Mucosa of stomach (tissue), 1 donor: ENCODE results near the gene PLEKHA5.
"Not testable (repeated sequence)": the region's sequence is repeated elsewhere in the genome, so short reads cannot be mapped to it uniquely, and the experiment has no call there.

ENCODE experiments used
- H3K27me3 ChIP-seq: one replicate; pipeline ENCODE4 v1.7.0; 2013; ENCODE audit warnings: mild to moderate bottlenecking, low read length; ENCODE audit not compliant: control insufficient read depth, insufficient read depth
- H3K36me3 ChIP-seq: one replicate; pipeline ENCODE4 v1.7.0; 2013; ENCODE audit warnings: low read length; ENCODE audit not compliant: control insufficient read depth, insufficient read depth
- H3K4me1 ChIP-seq: one replicate; pipeline ENCODE4 v1.7.0; 2013; ENCODE audit warnings: mild to moderate bottlenecking, low read length; ENCODE audit not compliant: control insufficient read depth, insufficient read depth
- H3K4me3 ChIP-seq: one replicate; pipeline ENCODE4 v1.7.0; 2013; ENCODE audit warnings: low read length
- H3K9ac ChIP-seq: one replicate; pipeline ENCODE4 v1.7.0; 2013; ENCODE audit warnings: mild to moderate bottlenecking, low read length, moderate library complexity
- H3K9me3 ChIP-seq: one replicate; pipeline ENCODE4 v1.7.0; 2013; ENCODE audit warnings: mild to moderate bottlenecking, low read length, moderate library complexity; ENCODE audit not compliant: control insufficient read depth
- donor health status: Pancreatic carcinoma.

Gene PLEKHA5

GRCh38 chr12:19155981-19156734, 26.6 kb downstream of the PLEKHA5 start:
- Histone ChIP-seq H3K9me3 (no peaks in the 10 kb centered on the region), H3K4me1 (no peaks in the 10 kb centered on the region), H3K27me3 (no peaks in the 10 kb centered on the region), H3K4me3 (no peak overlapping the region), H3K9ac (no peak overlapping the region), H3K36me3 (no peaks in the 10 kb centered on the region)

GRCh38 chr12:19158923-19159322, 29.4 kb downstream of the PLEKHA5 start:
- Histone ChIP-seq H3K9me3 (no peaks in the 10 kb centered on the region), H3K4me1 (no peaks in the 10 kb centered on the region), H3K9ac (no peak overlapping the region), H3K27me3 (no peaks in the 10 kb centered on the region), H3K4me3 (no peak overlapping the region), H3K36me3 (no peaks in the 10 kb centered on the region)

- Histone ChIP-seq H3K9me3 (no peaks in the 10 kb centered on the region), H3K9ac (no peak overlapping the region), H3K27me3 (no peaks in the 10 kb centered on the region), H3K36me3 (no peaks in the 10 kb centered on the region), H3K4me3 (no peak overlapping the region), H3K4me1 (peaks cover 17% of the 10 kb centered on the region)
Measured at GRCh38 chr12:19161216-19161615, 31.7 kb downstream of the PLEKHA5 start.

GRCh38 chr12:19165451-19165850, 35.9 kb downstream of the PLEKHA5 start:
- Histone ChIP-seq H3K4me1 (peaks cover 25% of the 10 kb centered on the region), H3K27me3 (no peaks in the 10 kb centered on the region), H3K9me3 (no peaks in the 10 kb centered on the region), H3K36me3 (no peaks in the 10 kb centered on the region), H3K4me3 (no peak overlapping the region), H3K9ac (no peak overlapping the region)

- Histone ChIP-seq H3K4me1 (peaks cover 25% of the 10 kb centered on the region), H3K27me3 (no peaks in the 10 kb centered on the region), H3K36me3 (no peaks in the 10 kb centered on the region), H3K9ac (no peak overlapping the region), H3K9me3 (no peaks in the 10 kb centered on the region), H3K4me3 (no peak overlapping the region)
Measured at GRCh38 chr12:19166387-19166786, 36.9 kb downstream of the PLEKHA5 start.

- Histone ChIP-seq H3K9ac (no peak overlapping the region), H3K9me3 (no peaks in the 10 kb centered on the region), H3K27me3 (no peaks in the 10 kb centered on the region), H3K36me3 (no peaks in the 10 kb centered on the region), H3K4me1 (peaks cover 25% of the 10 kb centered on the region), H3K4me3 (no peak overlapping the region)
Measured at GRCh38 chr12:19166956-19167355, 37.4 kb downstream of the PLEKHA5 start.

- Histone ChIP-seq H3K4me1 (peaks cover 25% of the 10 kb centered on the region), H3K27me3 (no peaks in the 10 kb centered on the region), H3K9me3 (no peaks in the 10 kb centered on the region), H3K9ac (no peak overlapping the region), H3K36me3 (no peaks in the 10 kb centered on the region), H3K4me3 (no peak overlapping the region)
Measured at GRCh38 chr12:19167708-19168107, 38.2 kb downstream of the PLEKHA5 start.

- no peaks in the 10 kb centered on the region for H3K27me3 ChIP-seq
- H3K4me3 ChIP-seq: no peak overlapping the region
- H3K4me1 ChIP-seq: peaks cover 25% of the 10 kb centered on the region
- no peaks in the 10 kb centered on the region for H3K9me3 ChIP-seq
- no peaks in the 10 kb centered on the region for H3K36me3 ChIP-seq
- H3K9ac ChIP-seq: no peak overlapping the region
Measured at GRCh38 chr12:19168644-19169043, 39.1 kb downstream of the PLEKHA5 start.

- Histone ChIP-seq H3K36me3 (no peaks in the 10 kb centered on the region), H3K9ac (no peak overlapping the region), H3K4me1 (peaks cover 25% of the 10 kb centered on the region)
Measured at GRCh38 chr12:19169222-19169621, 39.7 kb downstream of the PLEKHA5 start.

GRCh38 chr12:19170286-19170685, 40.8 kb downstream of the PLEKHA5 start:
- not testable (repeated sequence) for H3K4me3 ChIP-seq, H3K27me3 ChIP-seq, H3K9ac ChIP-seq, H3K36me3 ChIP-seq, H3K9me3 ChIP-seq
- H3K4me1 ChIP-seq: peaks cover 15% of the 10 kb centered on the region

More at GRCh38 chr12:19169222-19169621, 39.7 kb downstream of the PLEKHA5 start:
- Histone ChIP-seq H3K4me3 (no peak overlapping the region), H3K27me3 (no peaks in the 10 kb centered on the region), H3K9me3 (no peaks in the 10 kb centered on the region)

- Histone ChIP-seq H3K36me3 (no peaks in the 10 kb centered on the region), H3K9ac (no peak overlapping the region), H3K9me3 (no peaks in the 10 kb centered on the region), H3K4me3 (no peak overlapping the region), H3K4me1 (peaks cover 8% of the 10 kb centered on the region), H3K27me3 (no peaks in the 10 kb centered on the region)
Measured at GRCh38 chr12:19171731-19172130, 42.2 kb downstream of the PLEKHA5 start.

- Histone ChIP-seq H3K4me1 (peaks cover 10% of the 10 kb centered on the region), H3K9me3 (no peaks in the 10 kb centered on the region), H3K36me3 (no peaks in the 10 kb centered on the region), H3K27me3 (no peaks in the 10 kb centered on the region), H3K9ac (no peak overlapping the region), H3K4me3 (no peak overlapping the region)
Measured at GRCh38 chr12:19177754-19178153, 48.2 kb downstream of the PLEKHA5 start.

GRCh38 chr12:19179986-19180385, 50.5 kb downstream of the PLEKHA5 start:
- Histone ChIP-seq H3K9ac (no peak overlapping the region), H3K27me3 (no peaks in the 10 kb centered on the region), H3K4me1 (peaks cover 10% of the 10 kb centered on the region), H3K9me3 (no peaks in the 10 kb centered on the region), H3K36me3 (no peaks in the 10 kb centered on the region), H3K4me3 (no peak overlapping the region)
